ENCODE measurements around the gene RAB20.

Gene RAB20

DNA sequence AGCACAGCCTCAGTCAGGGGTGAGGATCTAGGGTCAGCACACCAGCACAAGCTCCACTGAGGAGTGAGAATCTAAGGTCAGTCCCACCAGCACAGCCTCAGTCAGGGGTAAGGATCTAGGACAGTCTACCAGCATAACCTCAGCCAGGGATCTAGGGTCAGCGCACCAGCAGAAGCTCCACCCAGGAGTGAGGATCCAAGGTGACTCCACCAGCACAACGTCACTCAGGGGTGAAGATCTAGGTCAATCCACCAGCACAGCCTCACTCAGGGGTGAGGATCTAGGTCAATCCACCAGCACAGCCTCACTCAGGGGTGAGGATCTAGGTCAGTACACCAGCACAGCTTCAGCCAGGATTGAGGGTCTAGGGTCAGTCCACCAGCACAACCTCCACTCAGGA lies 64.5 kb downstream of the RAB20 start:
- TF ChIP-seq CREB1 (IDR thresholded peaks at IDR 0.05; ENCODE audit: low read depth) (no peak), TCF12 (IDR thresholded peaks at IDR 0.05; ENCODE audit: low read depth) (no peak), RAD21 (IDR thresholded peaks at IDR 0.05; ENCODE audit: low read depth) (no peak), TEAD4 (IDR thresholded peaks at IDR 0.05) (no peak), EP300 (IDR thresholded peaks at IDR 0.05; ENCODE audit: borderline replicate concordance) (no peak), FOXM1 (IDR thresholded peaks at IDR 0.05; ENCODE audit: borderline replicate concordance, low read depth) (no peak), YY1 (IDR thresholded peaks at IDR 0.05; ENCODE audit: low read depth) (no peak), ZBTB7A (IDR thresholded peaks at IDR 0.05; ENCODE audit: low read depth) (no peak)
- TF ChIP-seq, protein P1, sequence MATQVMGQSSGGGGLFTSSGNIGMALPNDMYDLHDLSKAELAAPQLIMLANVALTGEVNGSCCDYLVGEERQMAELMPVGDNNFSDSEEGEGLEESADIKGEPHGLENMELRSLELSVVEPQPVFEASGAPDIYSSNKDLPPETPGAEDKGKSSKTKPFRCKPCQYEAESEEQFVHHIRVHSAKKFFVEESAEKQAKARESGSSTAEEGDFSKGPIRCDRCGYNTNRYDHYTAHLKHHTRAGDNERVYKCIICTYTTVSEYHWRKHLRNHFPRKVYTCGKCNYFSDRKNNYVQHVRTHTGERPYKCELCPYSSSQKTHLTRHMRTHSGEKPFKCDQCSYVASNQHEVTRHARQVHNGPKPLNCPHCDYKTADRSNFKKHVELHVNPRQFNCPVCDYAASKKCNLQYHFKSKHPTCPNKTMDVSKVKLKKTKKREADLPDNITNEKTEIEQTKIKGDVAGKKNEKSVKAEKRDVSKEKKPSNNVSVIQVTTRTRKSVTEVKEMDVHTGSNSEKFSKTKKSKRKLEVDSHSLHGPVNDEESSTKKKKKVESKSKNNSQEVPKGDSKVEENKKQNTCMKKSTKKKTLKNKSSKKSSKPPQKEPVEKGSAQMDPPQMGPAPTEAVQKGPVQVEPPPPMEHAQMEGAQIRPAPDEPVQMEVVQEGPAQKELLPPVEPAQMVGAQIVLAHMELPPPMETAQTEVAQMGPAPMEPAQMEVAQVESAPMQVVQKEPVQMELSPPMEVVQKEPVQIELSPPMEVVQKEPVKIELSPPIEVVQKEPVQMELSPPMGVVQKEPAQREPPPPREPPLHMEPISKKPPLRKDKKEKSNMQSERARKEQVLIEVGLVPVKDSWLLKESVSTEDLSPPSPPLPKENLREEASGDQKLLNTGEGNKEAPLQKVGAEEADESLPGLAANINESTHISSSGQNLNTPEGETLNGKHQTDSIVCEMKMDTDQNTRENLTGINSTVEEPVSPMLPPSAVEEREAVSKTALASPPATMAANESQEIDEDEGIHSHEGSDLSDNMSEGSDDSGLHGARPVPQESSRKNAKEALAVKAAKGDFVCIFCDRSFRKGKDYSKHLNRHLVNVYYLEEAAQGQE (IDR thresholded peaks at IDR 0.05; ENCODE audit: low read depth): no peak
- TF ChIP-seq, protein P2, sequence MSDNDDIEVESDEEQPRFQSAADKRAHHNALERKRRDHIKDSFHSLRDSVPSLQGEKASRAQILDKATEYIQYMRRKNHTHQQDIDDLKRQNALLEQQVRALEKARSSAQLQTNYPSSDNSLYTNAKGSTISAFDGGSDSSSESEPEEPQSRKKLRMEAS (IDR thresholded peaks at IDR 0.05): no peak
- TF ChIP-seq, protein P3, sequence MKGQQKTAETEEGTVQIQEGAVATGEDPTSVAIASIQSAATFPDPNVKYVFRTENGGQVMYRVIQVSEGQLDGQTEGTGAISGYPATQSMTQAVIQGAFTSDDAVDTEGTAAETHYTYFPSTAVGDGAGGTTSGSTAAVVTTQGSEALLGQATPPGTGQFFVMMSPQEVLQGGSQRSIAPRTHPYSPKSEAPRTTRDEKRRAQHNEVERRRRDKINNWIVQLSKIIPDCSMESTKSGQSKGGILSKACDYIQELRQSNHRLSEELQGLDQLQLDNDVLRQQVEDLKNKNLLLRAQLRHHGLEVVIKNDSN (IDR thresholded peaks at IDR 0.05): no peak

DNA sequence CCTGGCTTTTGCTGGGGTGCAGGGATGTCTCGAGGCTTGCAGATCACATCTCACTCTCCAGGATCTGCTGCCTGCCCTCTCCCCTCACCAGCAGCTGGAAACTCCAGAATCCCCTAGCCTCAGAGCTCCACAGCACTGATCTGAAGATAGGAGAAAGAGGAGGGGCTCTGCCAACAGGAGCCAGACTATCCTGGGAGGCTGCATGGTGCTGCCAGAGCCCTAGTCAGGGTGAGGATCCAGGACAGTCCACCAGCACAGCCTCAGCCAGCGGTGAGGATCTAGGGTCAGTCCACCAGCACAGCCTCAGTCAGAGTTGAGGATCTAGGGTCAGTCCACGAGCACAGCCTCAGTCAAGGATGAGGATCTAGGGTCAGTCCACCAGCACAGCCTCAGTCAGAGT lies 65.2 kb downstream of the RAB20 start:
- no peak for TF ChIP-seq TCF12 (IDR thresholded peaks at IDR 0.05; ENCODE audit: low read depth)

DNA sequence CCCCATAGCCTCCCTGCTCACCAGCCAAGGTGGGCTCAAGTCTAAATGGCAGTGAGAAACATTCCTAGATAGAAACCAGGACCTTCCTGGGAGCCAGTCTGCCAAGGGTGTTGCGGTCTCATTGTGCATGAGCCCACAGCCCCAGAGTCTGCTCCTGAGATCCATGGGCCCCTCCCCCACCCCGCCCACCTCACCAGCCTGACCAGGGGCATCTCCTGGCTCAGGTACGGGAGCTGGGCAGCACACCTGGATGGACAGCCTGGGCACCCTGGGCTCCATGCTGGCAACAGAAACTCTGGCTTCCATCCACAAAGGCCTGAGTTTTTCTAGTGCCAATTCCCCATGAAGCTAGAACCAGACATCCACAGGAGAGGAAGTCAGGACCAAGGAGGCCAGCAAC lies 65.6 kb downstream of the RAB20 start:
- TF ChIP-seq, protein P2 (IDR thresholded peaks at IDR 0.05): no peak
- TF ChIP-seq TAF1 (IDR thresholded peaks at IDR 0.05; ENCODE audit: low read depth) (no peak), CREB1 (IDR thresholded peaks at IDR 0.05; ENCODE audit: low read depth) (no peak), EGR1 (IDR thresholded peaks at IDR 0.05) (no peak), NFIC (IDR thresholded peaks at IDR 0.05) (no peak), EP300 (IDR thresholded peaks at IDR 0.05; ENCODE audit: borderline replicate concordance) (no peak), ZBTB7A (IDR thresholded peaks at IDR 0.05; ENCODE audit: low read depth) (no peak), CEBPB (IDR thresholded peaks at IDR 0.05) (no peak), RAD21 (IDR thresholded peaks at IDR 0.05; ENCODE audit: low read depth) (no peak), TCF12 (IDR thresholded peaks at IDR 0.05; ENCODE audit: low read depth) (no peak), YY1 (IDR thresholded peaks at IDR 0.05; ENCODE audit: low read depth) (no peak)
- TF ChIP-seq, protein P3 (IDR thresholded peaks at IDR 0.05): no peak

DNA sequence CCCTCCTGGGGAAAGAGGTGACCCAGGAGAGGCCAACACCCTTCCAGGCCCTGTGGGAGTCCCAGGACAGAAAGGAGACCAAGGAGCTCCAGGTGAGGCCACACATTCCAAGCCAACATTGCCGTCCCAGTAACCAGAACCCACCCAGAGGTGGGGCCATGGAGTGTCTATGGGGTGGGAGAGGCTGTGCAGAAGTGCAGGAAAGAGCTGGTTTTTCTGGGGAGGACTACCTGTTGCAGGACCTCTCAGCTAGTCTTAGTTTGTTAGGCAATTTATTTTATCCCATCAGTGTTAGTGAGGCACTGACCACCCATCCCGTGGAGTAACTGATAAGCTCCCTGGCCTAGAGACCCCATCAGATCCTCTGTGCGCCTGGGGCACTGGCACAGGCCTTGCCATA lies 66.1 kb downstream of the RAB20 start:
- TF ChIP-seq EP300 (IDR thresholded peaks at IDR 0.05; ENCODE audit: borderline replicate concordance): no peak
- TF ChIP-seq CREB1 (IDR thresholded peaks at IDR 0.05; ENCODE audit: low read depth): no peak
- TF ChIP-seq CEBPB (IDR thresholded peaks at IDR 0.05): no peak
- TF ChIP-seq EGR1 (IDR thresholded peaks at IDR 0.05): no peak
- TF ChIP-seq, protein P2 (IDR thresholded peaks at IDR 0.05): no peak
- TF ChIP-seq TCF12 (IDR thresholded peaks at IDR 0.05; ENCODE audit: low read depth): no peak
- TF ChIP-seq, protein P1 (IDR thresholded peaks at IDR 0.05; ENCODE audit: low read depth): no peak
- no peak for TF ChIP-seq RAD21 (IDR thresholded peaks at IDR 0.05; ENCODE audit: low read depth)
- no peak for TF ChIP-seq ZBTB7A (IDR thresholded peaks at IDR 0.05; ENCODE audit: low read depth)
- TF ChIP-seq NFIC (IDR thresholded peaks at IDR 0.05): no peak
- TF ChIP-seq, protein P3 (IDR thresholded peaks at IDR 0.05): no peak
- TF ChIP-seq YY1 (IDR thresholded peaks at IDR 0.05; ENCODE audit: low read depth): no peak
- no peak for TF ChIP-seq FOXM1 (IDR thresholded peaks at IDR 0.05; ENCODE audit: borderline replicate concordance, low read depth)
- TF ChIP-seq TEAD4 (IDR thresholded peaks at IDR 0.05): no peak
- TF ChIP-seq TAF1 (IDR thresholded peaks at IDR 0.05; ENCODE audit: low read depth): no peak

DNA sequence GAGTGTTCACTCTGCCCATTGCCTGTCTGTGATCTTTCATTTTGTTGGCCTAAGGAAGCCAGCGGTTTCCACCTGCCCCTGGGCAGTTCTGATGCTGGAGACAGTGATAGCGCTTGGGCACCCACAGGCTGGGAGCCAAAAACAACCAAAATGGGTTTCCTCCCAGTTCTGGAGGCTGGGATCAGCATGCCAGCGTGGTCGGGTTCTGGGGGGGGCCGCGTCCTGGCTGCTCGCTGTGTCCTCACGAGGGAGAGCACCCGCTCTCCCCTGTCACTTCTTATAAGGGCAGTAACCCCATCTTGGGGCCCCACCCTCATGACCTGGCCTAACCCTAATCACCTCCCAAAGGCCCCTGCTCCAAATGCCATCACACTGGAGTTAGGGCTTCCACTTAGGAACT lies 67.9 kb downstream of the RAB20 start:
- TF ChIP-seq RAD21 (IDR thresholded peaks at IDR 0.05; ENCODE audit: low read depth) (no peak), YY1 (IDR thresholded peaks at IDR 0.05; ENCODE audit: low read depth) (no peak), TCF12 (IDR thresholded peaks at IDR 0.05; ENCODE audit: low read depth) (no peak), EP300 (IDR thresholded peaks at IDR 0.05; ENCODE audit: borderline replicate concordance) (no peak)
- TF ChIP-seq, protein P1 (IDR thresholded peaks at IDR 0.05; ENCODE audit: low read depth): no peak

Data from Ishikawa (cell line).